NCI-H524 (cell line): Measurements from ENCODE around the gene PRR14L.
"Not testable (repeated sequence)": the region's sequence is repeated elsewhere in the genome, so short reads cannot be mapped to it uniquely, and the experiment has no call there.

ENCODE experiments used
- DNase-seq, 2 experiments: peaks; one replicate each; lab custom pipeline; 2025; lab: John Stamatoyannopoulos, UW

The PRR14L gene

GRCh38 chr22:31681349-31682345 is 68.3 kb downstream of the PRR14L start:
- no peak for DNase-seq

- DNase-seq: no peak
These were observed 69.0 kb downstream of the PRR14L start for GRCh38 chr22:31680861-31681341.

DNA sequence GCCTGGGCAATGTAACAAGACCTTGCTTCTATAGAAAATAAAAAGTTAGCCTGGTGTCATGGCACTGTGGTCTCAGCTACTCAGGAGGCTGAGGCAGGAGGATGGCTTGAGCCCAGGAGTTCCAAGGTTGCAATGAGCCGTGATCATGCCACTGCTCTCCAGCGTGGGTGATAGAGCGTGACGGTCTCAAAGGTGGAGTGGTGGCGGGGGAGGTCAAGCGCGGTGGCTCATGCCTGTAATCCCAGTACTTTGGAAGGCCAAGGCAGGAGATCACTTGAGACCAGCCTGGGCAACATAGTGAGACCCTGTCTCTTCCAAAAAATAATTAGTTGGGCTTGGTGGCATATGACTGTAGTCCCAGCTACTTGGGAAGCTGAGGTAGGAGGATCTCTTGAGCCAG is 71.2 kb downstream of the PRR14L start:
- no peak for DNase-seq

- DNase-seq: peak; percentile 89 to 93
These were observed 73.2 kb downstream of the PRR14L start for GRCh38 chr22:31676700-31677099.

DNA sequence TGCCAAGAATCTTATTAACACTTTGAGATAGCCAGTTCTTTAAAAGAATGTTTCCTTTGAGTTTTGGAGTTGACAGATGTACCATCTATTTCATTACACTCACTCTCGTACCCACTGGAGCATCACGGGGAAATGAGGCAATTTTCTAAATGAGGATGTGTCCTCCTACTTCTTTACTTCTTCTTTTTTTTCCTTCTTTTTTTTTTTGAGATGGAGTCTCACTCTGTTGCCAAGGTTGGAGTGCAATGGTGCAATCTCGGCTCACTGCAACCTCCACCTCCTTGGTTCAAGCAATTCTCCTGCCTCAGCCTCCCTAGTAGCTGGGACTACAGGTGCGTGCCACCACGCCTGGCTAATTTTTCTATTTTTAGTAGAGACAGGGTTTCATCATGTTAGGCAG is 75.7 kb downstream of the PRR14L start:
- not testable (repeated sequence) for DNase-seq

- DNase-seq: not testable (repeated sequence)
These were observed 81.1 kb downstream of the PRR14L start for GRCh38 chr22:31668849-31669248.

DNA sequence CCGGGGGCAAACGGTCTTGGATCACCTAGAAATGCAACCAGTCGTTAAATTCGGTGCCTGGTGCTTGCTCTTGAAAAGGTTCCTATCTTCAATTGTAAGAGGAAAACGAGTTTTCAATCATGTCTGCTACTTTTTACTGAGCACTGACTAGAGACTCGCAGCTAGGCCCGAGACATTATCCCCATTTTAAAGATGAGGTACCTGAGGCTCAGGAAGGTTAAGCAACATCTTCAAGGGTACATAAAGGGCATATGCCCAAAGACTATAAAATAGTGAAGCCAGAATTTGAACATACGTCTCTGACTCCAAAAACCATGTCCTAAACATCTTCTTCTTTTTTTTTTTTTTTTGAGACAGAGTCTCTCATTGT is 87.3 kb downstream of the PRR14L start:
- no peak for DNase-seq

DNA sequence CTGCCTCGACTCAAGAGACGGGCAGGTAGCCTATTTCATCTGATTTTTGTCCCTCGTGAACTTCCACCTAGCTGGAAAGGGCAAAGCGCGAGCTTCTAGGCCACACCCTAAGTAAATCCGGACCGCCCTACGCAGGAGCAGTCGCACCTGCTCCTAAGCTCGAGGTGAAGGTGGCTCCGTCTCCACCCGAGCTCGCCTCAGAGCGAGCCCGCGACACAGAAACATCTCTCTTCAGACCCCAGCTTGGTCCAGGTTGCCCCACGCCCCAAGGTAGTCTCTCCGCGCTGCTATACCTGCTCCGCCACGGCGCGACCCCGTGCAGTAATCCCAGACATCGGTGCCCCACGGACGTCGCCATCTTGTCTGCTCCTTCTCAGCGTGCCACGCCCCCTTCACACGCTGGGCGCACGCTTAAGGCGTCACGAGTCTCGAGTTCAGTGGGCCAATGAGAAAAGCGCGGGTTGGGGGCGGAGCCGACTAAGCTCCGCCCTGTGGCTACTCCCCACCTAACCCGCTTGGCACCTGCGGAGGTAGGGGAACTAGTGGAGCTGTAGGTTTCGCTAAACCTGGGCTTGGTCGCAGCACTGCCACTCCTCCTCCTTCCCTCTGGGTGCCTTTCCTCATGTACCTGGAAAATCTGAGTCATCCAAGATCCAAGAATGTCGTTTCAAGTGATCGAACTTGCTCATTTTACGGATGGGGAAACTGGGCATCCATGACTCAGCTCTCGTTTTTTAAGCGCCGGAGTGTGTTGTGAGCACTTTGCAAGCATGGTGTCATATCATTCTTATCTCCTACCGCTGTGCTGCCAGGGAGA is 87.9 kb downstream of the PRR14L start, which contains the start of gene PISD:
TSS of gene PISD (minus strand) at position 365 of the 817 bp plus-strand sequence. CDS start at position 358, 7 bp downstream.
- peak; percentile 93 to 97 for DNase-seq

- not testable (repeated sequence) for DNase-seq
These were observed 89.0 kb downstream of the PRR14L start for GRCh38 chr22:31660860-31661341.

GRCh38 chr22:31659246-31659645 is 90.7 kb downstream of the PRR14L start:
- no peak for DNase-seq

DNA sequence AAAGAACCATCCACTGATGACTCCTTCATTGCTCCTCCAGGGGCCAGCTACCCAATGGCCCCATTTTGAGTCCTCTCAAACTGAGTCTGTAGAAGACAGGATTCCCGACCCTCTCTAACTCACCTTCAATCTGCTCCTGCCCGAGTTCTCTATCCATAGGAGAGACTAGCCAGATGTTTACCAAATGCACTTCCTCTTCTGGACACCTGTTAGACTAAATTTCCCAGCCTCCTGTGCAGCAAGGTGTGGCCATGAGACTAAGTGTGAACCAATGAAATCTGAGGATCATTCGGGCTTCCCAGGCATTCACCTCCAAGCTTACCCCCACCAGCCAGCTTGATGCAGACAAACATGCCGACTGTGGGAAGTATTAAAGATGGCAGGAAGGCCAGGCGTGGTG is 95.5 kb downstream of the PRR14L start:
- DNase-seq: no peak

- DNase-seq: no peak
These were observed 96.0 kb downstream of the PRR14L start for GRCh38 chr22:31653944-31654343.

DNA sequence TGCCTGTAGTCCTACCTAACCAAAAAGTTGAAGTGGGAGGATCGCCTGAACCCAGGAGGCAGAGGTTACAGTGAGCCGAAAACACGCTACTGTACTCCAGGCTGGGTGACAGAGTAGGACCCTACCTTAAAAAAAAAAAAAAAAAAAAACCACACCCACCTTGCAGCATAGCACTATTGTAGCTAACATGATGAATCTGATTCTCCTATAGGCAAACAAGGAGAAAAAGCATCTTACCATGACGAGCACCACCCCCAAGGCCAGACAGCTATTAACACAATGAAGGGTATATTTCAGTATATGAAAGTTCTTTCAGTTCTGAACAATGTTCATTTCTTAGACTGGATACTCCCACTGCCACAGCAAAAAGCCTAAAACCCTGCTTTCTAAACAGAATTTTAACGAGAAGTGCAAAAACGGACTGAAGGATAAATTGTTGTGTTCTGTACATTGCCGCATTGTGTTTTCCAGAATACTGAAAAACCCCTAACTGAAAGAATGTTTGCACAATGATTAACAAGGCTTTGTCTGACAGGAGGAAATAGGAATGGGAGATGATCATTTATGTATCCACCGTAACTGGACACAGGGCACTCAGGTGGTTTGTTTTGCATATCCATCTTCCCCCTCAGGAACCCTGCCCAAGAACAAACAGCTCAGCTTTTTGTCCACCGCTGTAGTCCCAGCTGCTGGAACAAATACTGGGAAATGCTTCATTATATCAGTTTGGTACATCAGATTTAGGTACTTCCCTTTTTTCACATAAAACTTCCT is 96.8 kb downstream of the PRR14L start:
- no peak for DNase-seq

DNA sequence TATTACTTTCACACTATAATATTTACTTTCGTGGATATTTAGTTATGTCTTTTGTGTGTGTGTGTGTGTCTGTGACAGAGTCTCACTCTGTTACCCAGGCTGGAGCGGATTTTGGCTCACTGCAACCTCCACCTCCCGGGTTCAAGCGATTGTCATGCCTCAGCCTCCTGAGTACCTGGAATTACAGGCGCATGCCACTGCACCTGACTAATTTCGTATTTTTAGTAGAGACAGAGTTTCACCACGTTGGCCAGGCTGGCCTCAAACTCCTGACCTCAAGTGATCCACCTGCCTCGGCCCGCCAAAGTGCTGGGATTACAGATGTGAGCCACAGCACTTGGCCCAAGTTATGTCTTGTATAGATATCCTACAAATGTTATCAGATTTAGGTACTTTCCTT is 97.8 kb downstream of the PRR14L start:
- DNase-seq: no peak

DNA sequence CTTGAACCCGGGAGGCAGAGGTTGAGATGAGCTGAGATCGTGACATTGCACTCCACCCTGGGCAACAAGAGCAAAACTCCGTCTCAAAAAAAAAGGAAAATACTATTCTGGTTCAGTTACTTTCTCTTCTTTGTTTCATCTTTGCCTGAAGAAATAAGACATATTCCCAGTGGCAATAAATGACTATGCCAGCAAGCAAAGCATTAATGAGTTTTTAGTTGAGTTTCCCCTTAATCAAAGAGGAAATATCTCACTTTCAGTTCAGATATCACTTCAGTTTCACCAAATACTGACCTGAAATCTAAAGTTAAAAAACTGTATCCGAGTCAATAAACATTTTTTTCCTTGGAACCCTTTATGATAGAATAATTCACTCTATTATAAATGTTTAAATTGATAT is 98.3 kb downstream of the PRR14L start:
- DNase-seq: no peak

DNA sequence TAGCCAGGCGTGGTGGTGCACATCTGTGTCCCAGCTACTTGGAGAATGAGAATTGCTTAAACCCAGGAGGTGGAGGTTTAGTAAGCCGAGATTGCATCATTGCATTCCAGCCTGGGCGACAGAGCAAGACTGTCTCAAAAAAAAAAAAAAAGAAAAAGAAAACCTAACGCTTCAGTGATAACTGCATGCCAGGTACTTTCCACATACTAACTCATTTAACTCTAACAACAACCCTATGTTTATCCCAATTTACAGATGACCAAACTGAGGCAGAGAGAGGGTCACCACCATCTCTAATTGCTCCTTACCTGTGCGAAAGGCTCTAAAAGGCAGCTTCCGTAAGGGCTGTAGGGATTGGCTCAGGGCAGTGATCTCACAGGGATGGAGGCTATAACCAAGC is 99.5 kb downstream of the PRR14L start:
- no peak for DNase-seq

DNA sequence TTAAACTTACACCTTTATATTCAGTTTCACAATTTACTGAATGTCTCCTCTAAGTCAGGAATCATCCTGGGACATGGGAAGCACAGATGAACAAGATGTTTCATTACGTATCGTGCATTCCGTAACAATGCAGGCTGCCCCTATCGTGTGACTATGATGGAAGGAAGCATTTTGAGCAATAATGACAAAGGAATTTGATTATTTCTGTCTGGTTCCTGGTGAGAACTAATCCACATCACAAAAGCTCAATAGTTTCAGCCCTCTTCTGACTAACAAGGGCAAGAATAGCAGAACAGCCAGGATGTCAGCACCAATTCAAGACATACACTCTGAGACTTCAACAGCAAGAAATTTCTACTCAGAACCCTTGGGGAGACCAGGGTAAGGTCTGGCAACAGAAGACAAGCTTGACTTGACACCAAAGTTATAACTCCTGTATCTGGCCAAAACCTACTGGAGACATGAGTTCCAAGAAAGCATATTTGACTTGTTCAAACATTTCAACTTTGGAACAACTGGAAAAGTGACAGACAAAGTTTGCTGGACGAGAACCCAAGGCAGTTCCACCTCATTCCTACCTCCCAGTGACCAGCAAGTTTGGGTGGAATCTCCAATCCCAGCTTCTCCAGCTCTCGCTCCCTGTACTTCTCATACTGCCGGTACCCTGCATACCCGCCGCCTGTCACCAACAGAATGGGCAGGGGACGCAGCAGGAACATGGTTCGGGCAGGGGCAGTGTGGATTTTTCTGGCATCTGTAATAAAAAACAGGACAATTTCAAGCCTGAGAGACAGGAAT is 102.2 kb downstream of the PRR14L start:
- DNase-seq: no peak

DNA sequence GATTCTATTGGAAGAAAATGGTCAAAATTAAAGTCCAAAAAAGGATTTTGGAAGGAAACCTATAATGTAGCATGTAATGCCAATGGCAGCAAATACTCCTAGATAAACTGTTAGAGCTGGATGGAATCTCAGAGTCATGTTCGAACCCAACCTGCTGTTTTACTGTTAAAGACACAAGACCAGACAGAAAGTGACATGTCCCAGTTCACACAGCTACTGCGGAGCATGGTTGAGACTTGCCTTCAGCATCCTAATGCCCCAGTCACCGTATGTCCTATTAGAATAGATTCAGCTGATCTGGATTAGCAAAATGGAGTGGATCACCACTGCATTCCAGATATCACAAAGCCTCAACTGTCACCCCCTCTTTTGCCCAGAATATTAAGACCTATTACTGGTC is 102.9 kb downstream of the PRR14L start:
- DNase-seq: no peak

- DNase-seq: no peak
These were observed 103.5 kb downstream of the PRR14L start for GRCh38 chr22:31646186-31647019.
